HCT116 (cell line): ENCODE data around the gene CLOCK.

Experiments used
- CBX3 ChIP-seq: IDR thresholded peaks from 2 replicates; pipeline ENCODE4 v1.6.1; 2012; ENCODE audit warnings: low read depth
- CEBPB ChIP-seq: IDR thresholded peaks from 2 replicates; pipeline ENCODE4 v1.6.1; 2012; ENCODE audit warnings: low read depth
- EGR1 ChIP-seq: IDR thresholded peaks from 2 replicates; pipeline ENCODE4 v1.6.1; 2012; ENCODE audit warnings: low read depth
- EZH2 ChIP-seq: fragments of 200-600 bp; sonication (generic); IDR thresholded peaks from 2 replicates; pipeline ENCODE4 v1.6.1; 2017; ENCODE audit warnings: antibody characterized with exemption, mixed run types
- EZH2phosphoT487 ChIP-seq: fragments of 200-600 bp; IDR thresholded peaks from 2 replicates; pipeline ENCODE4 v1.6.1; 2018; ENCODE audit warnings: antibody characterized with exemption, borderline replicate concordance
- POLR2A ChIP-seq: IDR thresholded peaks from 2 replicates; pipeline ENCODE4 v1.7.0; 2011; ENCODE audit warnings: borderline replicate concordance; ENCODE audit not compliant: insufficient read depth, insufficient read length; ENCODE audit errors: extremely low read depth
- POLR2AphosphoS5 ChIP-seq: IDR thresholded peaks from 2 replicates; pipeline ENCODE4 v1.6.1; 2011; ENCODE audit warnings: mild to moderate bottlenecking, low read depth, low read length, moderate library complexity
- RAD21 ChIP-seq: IDR thresholded peaks from 2 replicates; pipeline ENCODE4 v1.6.1; 2012; ENCODE audit warnings: low read depth, mild to moderate bottlenecking
- SIN3A ChIP-seq: IDR thresholded peaks from 2 replicates; pipeline ENCODE4 v1.6.1; 2012; ENCODE audit warnings: low read depth
- ZFX ChIP-seq: fragments of 450-650 bp; IDR thresholded peaks from 2 replicates; pipeline ENCODE4 v1.6.1; 2017
- ZNF274 ChIP-seq: fragments of 200-500 bp; sonication (Bioruptor generic); IDR thresholded peaks from 2 replicates; pipeline ENCODE4 v1.6.1; 2014; ENCODE audit warnings: mild to moderate bottlenecking, low read depth, low read length, inconsistent platforms
- TF ChIP-seq, protein P1 (sequence below), 3 experiments: fragments of 200-600 bp in 1 of 3; sonication (generic) in 1 of 3; IDR thresholded peaks in 2 of 3; conservative IDR thresholded peaks in 1 of 3; 2 replicates each; pipeline ENCODE4 v1.5.1; 2012 to 2017; ENCODE audit warnings: low read depth in 2 of 3, low read length in 2 of 3, antibody characterized with exemption in 1 of 3, borderline replicate concordance in 1 of 3, control low read depth in 1 of 3, mild to moderate bottlenecking in 1 of 3, mixed read lengths in 1 of 3, mixed run types in 1 of 3, moderate library complexity in 1 of 3; ENCODE audit not compliant: insufficient read depth in 1 of 3
- TF ChIP-seq, protein P2 (sequence below): IDR thresholded peaks from 2 replicates; pipeline ENCODE4 v1.6.1; 2012
- TF ChIP-seq, protein P3 (sequence below): IDR thresholded peaks from 2 replicates; pipeline ENCODE4 v1.6.1; 2012

DNA sequence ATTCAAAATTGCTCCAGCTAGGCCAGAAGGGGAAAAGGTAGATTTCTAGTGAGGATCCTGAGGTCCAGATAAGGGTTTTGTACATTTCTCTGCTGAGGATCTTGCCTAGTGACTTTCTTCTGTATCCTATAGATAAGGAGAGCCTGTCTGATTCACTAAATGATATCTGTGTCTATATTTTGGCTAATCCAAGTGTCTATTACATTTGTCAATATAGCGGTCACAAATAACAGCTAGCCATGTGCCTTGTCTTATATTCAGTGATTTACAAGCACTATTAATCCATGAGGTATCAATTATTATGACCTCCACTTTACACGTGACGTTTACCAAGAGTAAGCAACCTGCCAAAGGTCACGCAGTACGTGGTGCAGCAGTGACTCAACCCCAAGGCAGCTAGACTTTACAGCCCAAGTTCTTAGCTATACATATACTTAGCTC lies 109.3 kb downstream of the CLOCK start:
- no peak for TF ChIP-seq RAD21
- TF ChIP-seq, protein P1, sequence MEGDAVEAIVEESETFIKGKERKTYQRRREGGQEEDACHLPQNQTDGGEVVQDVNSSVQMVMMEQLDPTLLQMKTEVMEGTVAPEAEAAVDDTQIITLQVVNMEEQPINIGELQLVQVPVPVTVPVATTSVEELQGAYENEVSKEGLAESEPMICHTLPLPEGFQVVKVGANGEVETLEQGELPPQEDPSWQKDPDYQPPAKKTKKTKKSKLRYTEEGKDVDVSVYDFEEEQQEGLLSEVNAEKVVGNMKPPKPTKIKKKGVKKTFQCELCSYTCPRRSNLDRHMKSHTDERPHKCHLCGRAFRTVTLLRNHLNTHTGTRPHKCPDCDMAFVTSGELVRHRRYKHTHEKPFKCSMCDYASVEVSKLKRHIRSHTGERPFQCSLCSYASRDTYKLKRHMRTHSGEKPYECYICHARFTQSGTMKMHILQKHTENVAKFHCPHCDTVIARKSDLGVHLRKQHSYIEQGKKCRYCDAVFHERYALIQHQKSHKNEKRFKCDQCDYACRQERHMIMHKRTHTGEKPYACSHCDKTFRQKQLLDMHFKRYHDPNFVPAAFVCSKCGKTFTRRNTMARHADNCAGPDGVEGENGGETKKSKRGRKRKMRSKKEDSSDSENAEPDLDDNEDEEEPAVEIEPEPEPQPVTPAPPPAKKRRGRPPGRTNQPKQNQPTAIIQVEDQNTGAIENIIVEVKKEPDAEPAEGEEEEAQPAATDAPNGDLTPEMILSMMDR (IDR thresholded peaks at IDR 0.05 in 2 of 3, conservative IDR thresholded peaks at IDR 0.05 in 1 of 3; ENCODE audit: borderline replicate concordance in 1 of 3, insufficient read depth in 1 of 3, low read depth in 2 of 3, low read length in 2 of 3), result no peak
- TF ChIP-seq ZFX, result no peak
- no peak for TF ChIP-seq EGR1
- TF ChIP-seq CBX3, result no peak
- TF ChIP-seq CEBPB, result no peak
- TF ChIP-seq, protein P2, sequence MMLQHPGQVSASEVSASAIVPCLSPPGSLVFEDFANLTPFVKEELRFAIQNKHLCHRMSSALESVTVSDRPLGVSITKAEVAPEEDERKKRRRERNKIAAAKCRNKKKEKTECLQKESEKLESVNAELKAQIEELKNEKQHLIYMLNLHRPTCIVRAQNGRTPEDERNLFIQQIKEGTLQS, result no peak
- TF ChIP-seq EZH2phosphoT487, result no peak
- no peak for TF ChIP-seq EZH2
- TF ChIP-seq, protein P3, sequence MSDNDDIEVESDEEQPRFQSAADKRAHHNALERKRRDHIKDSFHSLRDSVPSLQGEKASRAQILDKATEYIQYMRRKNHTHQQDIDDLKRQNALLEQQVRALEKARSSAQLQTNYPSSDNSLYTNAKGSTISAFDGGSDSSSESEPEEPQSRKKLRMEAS, result no peak
- TF ChIP-seq POLR2AphosphoS5, result no peak
- no peak for TF ChIP-seq POLR2A
- TF ChIP-seq ZNF274, result no peak
- no peak for TF ChIP-seq SIN3A
